ENCODE measurements around the gene VEZF1.
A peak's percentile ranks its signal among the peaks of the same experiment; 100 is the strongest.
"Not testable (repeated sequence)": the region's sequence is repeated elsewhere in the genome, so short reads cannot be mapped to it uniquely, and the experiment has no call there.

VEZF1 gene

DNA sequence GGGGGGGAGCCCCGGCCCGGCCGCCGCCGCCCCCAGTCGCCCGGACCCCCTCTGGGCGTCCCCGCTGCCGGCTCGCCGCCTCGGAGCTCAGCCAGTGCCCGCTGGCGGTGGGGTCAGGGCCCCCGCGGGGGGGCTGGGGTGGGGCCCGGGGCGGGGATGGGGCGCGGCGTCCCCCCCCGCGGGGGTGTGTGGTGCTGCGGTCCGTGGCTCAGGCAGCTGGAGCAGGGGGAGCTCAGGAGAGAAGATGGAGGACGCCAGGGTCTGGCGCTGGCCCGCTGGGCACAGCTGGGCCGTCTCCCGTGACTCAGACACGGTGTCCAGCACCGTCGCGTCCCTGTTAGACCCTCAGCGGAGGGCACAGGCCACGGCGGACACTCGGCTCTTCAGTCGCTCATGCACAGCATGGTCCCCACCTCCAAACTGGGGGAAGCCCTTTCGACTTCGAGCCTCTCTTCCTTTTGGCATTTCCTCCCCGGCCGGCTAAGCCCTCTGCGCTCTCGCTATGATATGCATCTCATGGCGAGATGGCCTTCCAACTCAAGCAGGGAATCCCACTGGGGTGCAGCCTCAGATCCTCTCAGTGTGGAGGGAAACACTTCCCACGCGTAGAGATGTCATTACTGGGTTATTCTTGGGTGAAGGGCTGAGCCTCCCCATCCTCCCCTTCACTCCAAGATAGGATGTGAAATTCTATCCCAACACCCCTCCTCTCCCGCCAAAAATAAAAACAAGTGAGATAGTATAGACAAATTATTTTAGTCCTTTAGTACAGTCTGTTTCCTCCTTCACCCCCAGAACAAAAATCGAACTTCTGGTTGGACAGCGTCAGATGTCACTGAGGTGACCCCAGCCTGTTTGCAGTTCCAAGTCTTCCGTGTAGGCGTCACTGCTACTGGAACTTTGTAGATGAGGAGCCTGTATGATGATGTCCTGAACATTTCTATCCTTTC lies 522 bp upstream of the VEZF1 start:
- peaks cover 19% of the 10 kb centered on the region for H3K36me3 Mint-ChIP-seq (ENCODE audit: low read depth)
- peaks cover 68% of the 10 kb centered on the region for H3K4me1 Mint-ChIP-seq (ENCODE audit: low read depth)
- peak overlapping the region; percentile 92 for H3K27ac Mint-ChIP-seq
- H3K27me3 Mint-ChIP-seq, result no peaks in the 10 kb centered on the region
- no peaks in the 10 kb centered on the region for H3K9me3 Mint-ChIP-seq
- peak overlapping the region; percentile 90 for H3K4me3 Mint-ChIP-seq

DNA sequence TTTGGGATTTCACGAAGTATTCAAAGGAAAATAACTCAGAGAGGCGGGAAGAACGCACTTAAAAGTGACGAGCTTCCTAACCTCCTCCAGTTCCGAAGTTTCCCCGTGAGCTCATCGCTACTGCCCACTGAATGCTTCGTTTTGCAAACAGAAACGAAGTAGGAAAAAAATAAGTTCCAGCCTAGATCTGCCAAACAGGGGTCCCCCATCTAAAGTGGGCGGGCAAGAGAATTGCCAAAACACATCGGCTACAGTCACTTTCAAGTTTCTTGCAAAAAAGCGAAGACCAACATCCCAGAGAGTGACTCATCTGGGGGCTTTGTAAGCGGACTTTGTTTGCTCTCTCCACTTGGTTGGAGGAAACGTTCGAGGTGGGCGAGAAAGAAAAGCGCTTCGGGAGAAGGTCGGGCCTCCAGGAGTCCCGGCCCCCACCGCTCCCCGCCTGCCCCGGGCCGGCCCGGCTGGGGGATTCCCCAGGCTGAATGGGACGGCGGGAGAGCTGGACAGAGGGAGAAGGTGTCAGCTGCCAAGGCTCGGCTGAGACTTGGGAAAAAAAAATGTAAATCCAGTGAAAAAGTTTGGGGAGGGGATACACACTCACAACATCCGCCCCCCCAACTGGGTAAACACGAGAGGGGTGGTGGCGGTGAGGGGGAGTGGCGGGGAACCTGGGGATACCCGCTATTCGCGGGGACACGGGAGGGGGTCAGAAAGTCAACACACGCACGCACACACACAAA lies 1.0 kb downstream of the VEZF1 start:
- H3K27me3 Mint-ChIP-seq, result no peaks in the 10 kb centered on the region
- peaks cover 74% of the 10 kb centered on the region for H3K4me1 Mint-ChIP-seq (ENCODE audit: low read depth)
- H3K27ac Mint-ChIP-seq, result peak overlapping the region; percentile 92
- H3K9me3 Mint-ChIP-seq, result no peaks in the 10 kb centered on the region
- H3K36me3 Mint-ChIP-seq (ENCODE audit: low read depth), result peaks cover 24% of the 10 kb centered on the region
- H3K4me3 Mint-ChIP-seq, result peak overlapping the region; percentile 90

DNA sequence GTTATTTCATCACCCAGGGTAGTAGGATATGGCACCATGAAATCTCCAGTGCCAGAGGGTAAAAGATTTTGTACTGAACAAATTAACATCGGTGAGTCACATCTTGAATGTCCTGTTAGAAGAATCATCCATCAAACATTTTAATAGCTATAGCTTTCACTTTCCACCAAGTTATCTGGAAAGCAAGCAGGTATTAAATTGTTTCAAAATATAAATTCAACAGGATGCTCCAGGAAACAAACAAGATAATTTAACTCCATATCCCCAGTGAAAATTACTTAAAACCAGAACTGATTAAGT lies 2.4 kb downstream of the VEZF1 start:
- H3K36me3 Mint-ChIP-seq (ENCODE audit: low read depth), result peaks cover 33% of the 10 kb centered on the region
- H3K4me3 Mint-ChIP-seq, result no peak overlapping the region
- H3K9me3 Mint-ChIP-seq, result no peaks in the 10 kb centered on the region
- no peak overlapping the region for H3K27ac Mint-ChIP-seq
- H3K4me1 Mint-ChIP-seq (ENCODE audit: low read depth), result peaks cover 77% of the 10 kb centered on the region
- H3K27me3 Mint-ChIP-seq, result no peaks in the 10 kb centered on the region

DNA sequence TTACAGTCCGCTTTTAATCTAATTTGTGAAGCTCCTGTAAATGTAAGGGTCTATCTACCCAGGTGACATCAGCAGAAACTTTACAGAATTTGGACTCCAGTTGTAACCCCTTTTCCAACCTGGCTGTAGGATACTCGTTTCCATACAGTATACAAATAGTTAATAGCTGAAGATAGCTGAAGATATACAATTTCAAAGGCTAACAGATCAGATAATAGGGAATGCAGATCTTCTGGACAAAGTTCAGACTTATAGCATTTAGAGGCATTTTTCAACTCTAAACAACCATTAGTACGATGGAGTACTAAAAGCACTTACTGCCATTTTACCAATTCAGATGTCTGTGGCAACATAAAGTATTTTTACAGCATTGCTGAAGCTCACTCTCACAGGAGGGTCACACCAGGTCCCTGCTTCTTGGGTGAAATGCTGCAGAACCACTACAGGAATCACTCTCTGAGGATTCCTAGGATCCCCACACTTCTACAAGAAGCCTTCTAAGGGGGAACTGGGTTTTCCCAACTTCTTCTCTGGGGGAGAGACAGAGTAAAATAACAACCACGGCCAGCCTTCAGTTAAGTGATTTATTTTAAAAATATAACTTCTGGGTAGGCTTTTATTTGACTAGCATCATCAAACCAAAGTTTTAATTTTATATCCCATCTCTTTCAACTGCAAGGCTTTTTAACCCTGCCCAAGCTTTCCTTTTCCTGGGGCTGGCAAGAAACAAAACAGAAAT lies 2.9 kb downstream of the VEZF1 start:
- Mint-ChIP-seq H3K4me3 (no peak overlapping the region), H3K36me3 (ENCODE audit: low read depth) (peaks cover 34% of the 10 kb centered on the region), H3K9me3 (no peaks in the 10 kb centered on the region), H3K27me3 (no peaks in the 10 kb centered on the region), H3K4me1 (ENCODE audit: low read depth) (peaks cover 77% of the 10 kb centered on the region), H3K27ac (no peak overlapping the region)

DNA sequence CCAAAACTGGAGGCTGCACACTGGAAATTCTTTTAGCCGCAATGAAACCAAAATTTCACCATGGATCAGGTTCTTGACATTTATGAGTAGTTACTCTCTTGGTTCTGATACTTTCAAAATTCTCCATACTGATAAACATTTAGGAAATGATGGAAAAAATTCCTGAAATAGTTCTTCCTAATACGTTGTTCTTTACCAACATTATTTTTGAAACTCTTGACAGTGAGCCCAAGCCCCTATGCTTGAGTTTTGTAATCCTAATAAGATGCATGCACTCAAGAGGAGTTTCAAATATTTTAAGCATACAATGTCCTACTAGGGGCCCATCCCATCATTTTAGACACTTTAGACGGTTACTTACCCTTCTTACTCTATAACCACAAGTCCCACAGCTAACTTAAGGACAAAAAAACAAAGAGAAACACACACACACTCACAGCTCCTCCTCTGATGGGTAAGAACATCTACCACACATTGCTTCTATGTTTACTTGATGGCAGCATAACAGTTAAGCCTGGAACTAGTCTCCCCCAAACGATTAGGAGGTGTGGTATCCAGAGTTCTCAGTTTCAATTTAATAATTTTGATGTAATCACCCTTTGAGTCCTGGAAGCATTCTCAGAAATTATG lies 3.7 kb downstream of the VEZF1 start:
- Mint-ChIP-seq H3K36me3 (ENCODE audit: low read depth) (peaks cover 41% of the 10 kb centered on the region), H3K27me3 (no peaks in the 10 kb centered on the region), H3K27ac (no peak overlapping the region), H3K4me1 (ENCODE audit: low read depth) (peaks cover 71% of the 10 kb centered on the region), H3K4me3 (no peak overlapping the region), H3K9me3 (no peaks in the 10 kb centered on the region)

DNA sequence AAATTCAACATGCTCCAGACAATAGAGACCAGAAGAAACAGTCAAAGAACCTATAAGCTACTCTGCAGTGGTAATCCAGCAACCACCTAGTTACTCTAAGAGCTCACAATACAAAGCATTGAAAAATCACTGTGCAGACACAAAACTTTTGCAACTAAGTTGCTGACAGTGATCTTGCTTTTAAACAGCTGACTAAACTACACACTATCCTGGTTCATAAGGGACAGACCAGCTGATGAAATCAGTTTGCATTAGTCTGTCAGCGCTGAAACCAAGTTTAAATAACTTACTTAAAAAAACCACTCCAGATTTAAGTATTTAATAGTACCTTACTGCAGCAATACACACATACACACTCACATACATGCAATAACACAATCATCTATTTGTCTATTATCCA lies 4.6 kb downstream of the VEZF1 start:
- Mint-ChIP-seq H3K36me3 (ENCODE audit: low read depth) (peaks cover 45% of the 10 kb centered on the region), H3K27ac (no peak overlapping the region), H3K4me3 (no peak overlapping the region), H3K27me3 (no peaks in the 10 kb centered on the region), H3K4me1 (ENCODE audit: low read depth) (peaks cover 62% of the 10 kb centered on the region), H3K9me3 (no peaks in the 10 kb centered on the region)

DNA sequence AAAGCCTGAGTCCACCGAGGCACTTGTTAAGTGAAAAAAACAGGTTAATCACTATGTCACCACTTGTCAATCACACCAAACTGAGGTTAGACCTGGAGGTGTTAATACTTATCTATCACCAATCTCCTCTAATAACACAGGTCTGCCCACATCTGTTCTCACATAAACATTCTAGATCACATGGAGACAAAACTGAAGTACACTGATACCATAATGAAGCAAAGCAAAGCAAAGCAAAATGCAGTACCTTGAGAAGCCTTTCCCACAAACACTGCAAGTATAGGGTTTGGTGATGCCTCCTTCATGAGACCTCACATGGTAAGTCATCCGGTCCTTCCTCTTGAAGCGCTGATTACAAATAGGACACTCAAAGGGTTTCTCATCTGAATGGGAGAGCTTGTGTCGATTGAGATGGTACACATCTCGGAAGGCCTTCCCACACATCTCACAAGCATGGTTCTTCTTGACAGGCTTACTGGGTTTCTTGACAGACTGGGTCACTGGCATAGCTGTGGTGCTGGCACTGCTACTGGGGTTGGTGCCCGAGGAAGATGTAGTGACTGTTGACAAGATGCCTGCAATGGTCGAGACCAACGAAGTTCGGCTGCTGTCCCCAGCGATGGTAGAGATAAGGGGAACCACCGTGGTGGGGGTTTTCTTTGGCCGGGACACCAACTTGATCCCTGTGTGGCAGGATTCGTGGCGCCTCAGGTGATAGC lies 5.4 kb downstream of the VEZF1 start:
- H3K27me3 Mint-ChIP-seq, result no peaks in the 10 kb centered on the region
- no peak overlapping the region for H3K4me3 Mint-ChIP-seq
- H3K9me3 Mint-ChIP-seq, result no peaks in the 10 kb centered on the region
- H3K27ac Mint-ChIP-seq, result no peak overlapping the region
- H3K36me3 Mint-ChIP-seq (ENCODE audit: low read depth), result peaks cover 53% of the 10 kb centered on the region
- H3K4me1 Mint-ChIP-seq (ENCODE audit: low read depth), result peaks cover 62% of the 10 kb centered on the region

DNA sequence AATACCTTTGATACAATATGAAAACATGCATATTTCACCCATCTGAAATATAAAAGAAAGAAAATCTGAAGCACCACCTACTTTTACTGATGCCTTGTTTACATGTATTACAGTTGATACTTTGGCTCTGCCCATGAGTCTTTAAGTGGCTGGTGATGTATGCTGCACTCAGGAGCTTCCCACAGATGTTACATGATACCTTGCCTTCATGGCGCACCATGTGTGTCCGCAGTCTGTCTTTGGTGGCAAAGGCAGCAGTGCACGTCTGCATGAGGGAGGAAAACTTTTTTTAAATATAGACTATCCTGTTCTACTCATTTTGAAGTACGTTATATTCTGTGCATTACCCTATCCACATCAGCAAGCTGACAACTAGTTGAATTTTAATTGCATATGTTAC lies 7.5 kb downstream of the VEZF1 start:
- Mint-ChIP-seq H3K9me3 (no peaks in the 10 kb centered on the region), H3K27ac (no peak overlapping the region), H3K4me1 (ENCODE audit: low read depth) (peaks cover 46% of the 10 kb centered on the region), H3K27me3 (no peaks in the 10 kb centered on the region), H3K4me3 (no peak overlapping the region), H3K36me3 (ENCODE audit: low read depth) (peaks cover 70% of the 10 kb centered on the region)

DNA sequence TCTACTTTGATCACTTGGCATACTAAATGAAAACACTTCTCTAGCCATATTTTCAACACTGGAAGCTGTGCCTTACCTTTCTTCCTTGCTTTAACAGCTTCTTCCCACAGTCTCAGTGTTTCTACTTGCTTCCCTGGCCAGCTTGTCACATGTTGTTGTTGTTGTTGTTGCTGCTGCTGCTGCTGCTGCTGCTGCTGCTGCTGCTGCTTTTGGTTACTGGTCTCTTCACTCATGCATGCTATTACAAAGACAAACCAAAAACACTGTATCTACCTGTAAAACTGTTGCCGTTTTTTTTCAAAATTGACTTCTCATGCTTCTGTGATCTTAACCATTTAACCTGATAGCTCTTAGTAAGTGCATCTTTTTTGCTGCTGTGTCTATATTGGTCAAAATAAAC lies 9.0 kb downstream of the VEZF1 start:
- H3K36me3 Mint-ChIP-seq (ENCODE audit: low read depth), result peaks cover 83% of the 10 kb centered on the region
- no peak overlapping the region for H3K27ac Mint-ChIP-seq
- H3K4me3 Mint-ChIP-seq, result no peak overlapping the region
- peaks cover 32% of the 10 kb centered on the region for H3K4me1 Mint-ChIP-seq (ENCODE audit: low read depth)
- no peaks in the 10 kb centered on the region for H3K9me3 Mint-ChIP-seq
- H3K27me3 Mint-ChIP-seq, result no peaks in the 10 kb centered on the region

DNA sequence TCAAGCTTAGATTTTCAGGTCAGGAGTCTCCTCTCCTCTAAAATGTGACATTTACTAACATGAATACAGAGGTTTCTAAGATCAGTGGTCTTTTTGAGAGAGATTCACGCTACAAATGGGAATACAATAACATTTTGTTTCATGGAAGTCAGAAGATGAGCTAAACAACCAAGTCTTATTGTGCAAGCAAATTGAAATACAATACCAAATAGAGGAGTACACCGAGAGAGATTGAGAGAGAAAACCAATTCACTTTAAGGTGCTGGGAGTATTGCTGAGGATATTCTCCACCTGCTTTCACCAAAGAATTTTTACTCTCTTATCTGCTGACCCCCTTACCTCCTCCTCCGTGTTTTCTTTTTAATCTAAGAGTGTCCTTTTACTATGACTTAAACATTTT lies 11.5 kb downstream of the VEZF1 start:
- Mint-ChIP-seq H3K27me3 (no peaks in the 10 kb centered on the region), H3K36me3 (ENCODE audit: low read depth) (peaks cover 76% of the 10 kb centered on the region), H3K27ac (peak overlapping the region; percentile 45), H3K9me3 (no peaks in the 10 kb centered on the region), H3K4me1 (ENCODE audit: low read depth) (peaks cover 7% of the 10 kb centered on the region), H3K4me3 (no peak overlapping the region)

DNA sequence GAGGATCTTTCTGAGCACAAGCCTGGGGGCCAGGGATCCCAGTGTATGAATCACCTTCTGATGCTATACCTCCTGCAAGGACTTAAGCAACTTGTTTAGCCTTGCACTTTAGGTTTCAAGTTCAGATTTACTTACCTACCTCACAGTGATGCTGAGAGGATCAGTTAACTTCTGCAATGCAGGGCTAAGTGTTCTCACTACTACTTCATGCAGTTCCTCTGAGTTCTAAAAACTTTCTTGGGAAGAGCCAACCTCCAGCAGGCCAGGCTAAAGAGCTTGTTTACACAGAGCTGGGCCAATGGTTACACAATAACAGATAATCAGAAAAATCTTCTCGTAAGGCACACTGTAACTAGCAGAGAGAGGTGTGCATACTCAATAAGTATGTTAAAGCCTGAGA lies 13.0 kb downstream of the VEZF1 start:
- Mint-ChIP-seq H3K4me1 (ENCODE audit: low read depth) (no peaks in the 10 kb centered on the region), H3K9me3 (no peaks in the 10 kb centered on the region), H3K27ac (no peak overlapping the region), H3K36me3 (ENCODE audit: low read depth) (peaks cover 63% of the 10 kb centered on the region), H3K27me3 (no peaks in the 10 kb centered on the region), H3K4me3 (no peak overlapping the region)

DNA sequence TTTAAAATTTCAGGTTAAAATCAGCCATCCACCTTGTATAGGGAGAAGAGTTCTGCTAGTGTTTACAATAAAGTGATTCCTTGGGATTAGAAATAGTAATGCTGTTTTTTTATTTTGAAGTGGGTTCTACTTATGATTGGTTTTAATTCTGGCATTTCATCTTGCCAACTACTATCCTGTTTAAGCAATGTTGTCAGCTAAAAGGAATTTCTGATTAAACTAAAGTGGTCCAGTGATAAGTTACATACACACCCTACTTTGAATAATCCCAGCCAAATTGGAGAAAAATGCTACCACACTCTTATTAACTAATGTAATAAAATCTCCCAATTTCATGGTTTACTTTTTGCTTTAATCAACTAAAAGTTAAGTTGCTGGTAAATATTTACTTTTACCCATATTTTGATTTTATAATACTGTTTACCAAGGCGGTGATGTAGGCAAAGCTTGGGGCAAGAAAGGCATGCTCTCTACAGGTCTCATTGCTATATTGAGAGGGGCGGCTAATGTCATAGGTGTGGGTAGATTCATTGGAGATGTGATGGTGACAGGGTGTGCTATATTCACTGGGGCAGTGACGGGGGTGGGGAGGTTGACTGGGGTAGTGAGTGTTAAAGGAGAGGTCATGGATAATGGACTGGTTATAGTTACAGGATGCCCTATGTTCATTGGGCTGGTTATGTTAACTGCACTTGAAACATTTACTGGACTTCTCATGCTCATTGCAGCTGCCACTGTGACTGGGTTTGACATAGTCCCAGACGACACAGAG lies 13.8 kb downstream of the VEZF1 start:
- H3K4me3 Mint-ChIP-seq; H3K27ac Mint-ChIP-seq; H3K9me3 Mint-ChIP-seq; H3K4me1 Mint-ChIP-seq (ENCODE audit: low read depth); H3K27me3 Mint-ChIP-seq: not testable (repeated sequence)
- peaks cover 55% of the 10 kb centered on the region for H3K36me3 Mint-ChIP-seq (ENCODE audit: low read depth)

DNA sequence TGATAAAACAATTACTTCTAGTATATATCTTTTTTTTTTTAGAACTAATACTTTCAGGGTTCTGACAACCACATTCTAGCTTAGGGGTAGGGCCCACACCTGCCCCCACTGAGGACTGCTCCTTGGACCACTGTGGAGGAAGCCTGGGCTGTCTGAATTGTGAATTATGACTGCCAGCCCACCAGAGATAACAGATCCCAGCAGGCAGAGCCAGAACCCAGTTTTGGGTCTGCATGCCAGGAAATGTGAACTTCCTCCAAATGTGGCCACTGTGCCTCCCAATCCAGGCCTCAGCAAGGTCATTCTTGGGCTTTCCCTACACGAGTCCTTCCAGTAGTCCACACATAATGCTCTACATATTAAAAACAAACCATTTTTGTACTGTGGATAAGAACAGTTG lies 15.9 kb downstream of the VEZF1 start:
- H3K36me3 Mint-ChIP-seq (ENCODE audit: low read depth), result peaks cover 38% of the 10 kb centered on the region
- H3K27ac Mint-ChIP-seq, result no peak overlapping the region
- H3K4me3 Mint-ChIP-seq, result no peak overlapping the region
- no peaks in the 10 kb centered on the region for H3K9me3 Mint-ChIP-seq
- no peaks in the 10 kb centered on the region for H3K27me3 Mint-ChIP-seq
- H3K4me1 Mint-ChIP-seq (ENCODE audit: low read depth), result no peaks in the 10 kb centered on the region

DNA sequence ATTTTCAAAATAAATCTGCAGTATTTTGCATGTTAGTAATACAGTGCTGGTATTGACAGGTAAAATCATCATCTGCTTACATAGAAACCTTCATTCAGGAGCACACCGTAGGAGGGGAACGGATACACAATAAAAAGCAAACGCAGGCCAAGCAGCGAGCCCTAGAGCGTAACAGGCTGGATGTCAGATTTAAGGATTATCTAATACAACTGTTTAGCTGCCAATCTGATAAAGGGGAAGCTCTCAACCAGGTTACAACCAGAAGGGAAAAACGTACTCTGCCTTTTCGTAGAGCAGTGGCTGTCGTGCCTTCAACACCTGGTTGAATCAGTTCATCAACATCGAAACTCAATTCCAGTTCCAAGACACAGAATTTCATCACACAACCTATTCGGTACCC lies 16.5 kb downstream of the VEZF1 start:
- H3K4me3 Mint-ChIP-seq, result no peak overlapping the region
- no peak overlapping the region for H3K27ac Mint-ChIP-seq
- peaks cover 32% of the 10 kb centered on the region for H3K36me3 Mint-ChIP-seq (ENCODE audit: low read depth)
- H3K27me3 Mint-ChIP-seq, result no peaks in the 10 kb centered on the region
- H3K9me3 Mint-ChIP-seq, result no peaks in the 10 kb centered on the region
- H3K4me1 Mint-ChIP-seq (ENCODE audit: low read depth), result no peaks in the 10 kb centered on the region
